Stimulated activated CD4-positive, alpha-beta T cell treated with anti-CD3 and anti-CD28 coated beads, Interleukin-1b, Interleukin-23, amount 100 ng/mL, for 4 hours (primary cell): ENCODE data around the gene NFAT5.
"Not testable (repeated sequence)": the region's sequence is repeated elsewhere in the genome, so short reads cannot be mapped to it uniquely, and the experiment has no call there.

Source experiments
- DNase-seq, 2 donors: peaks; one replicate each; pipeline ENCODE4 v3.0.0-alpha.2; 2020; ENCODE audit warnings: low read depth in 2 of 2

NFAT5 gene

GRCh38 chr16:69553332-69553731 lies 12.4 kb upstream of the NFAT5 start:
- DNase-seq, result no peak

- no peak for DNase-seq
Observed at GRCh38 chr16:69554495-69554894, 11.3 kb upstream of the NFAT5 start.

GRCh38 chr16:69555437-69555836 lies 10.3 kb upstream of the NFAT5 start:
- DNase-seq, result no peak

GRCh38 chr16:69555867-69556266 lies 9.9 kb upstream of the NFAT5 start:
- no peak for DNase-seq

GRCh38 chr16:69559164-69559563 lies 6.6 kb upstream of the NFAT5 start:
- no peak for DNase-seq

- not testable (repeated sequence) for DNase-seq
Observed at GRCh38 chr16:69561367-69561766, 4.4 kb upstream of the NFAT5 start.

GRCh38 chr16:69561901-69562300 lies 3.9 kb upstream of the NFAT5 start:
- DNase-seq, result no peak

GRCh38 chr16:69562813-69563212 lies 3.0 kb upstream of the NFAT5 start:
- DNase-seq, result no peak

- peak in 1 of 2 donors; percentile 48 for DNase-seq
Observed at GRCh38 chr16:69563605-69564580, 1.9 kb upstream of the NFAT5 start.

GRCh38 chr16:69564845-69565670 lies 708 bp upstream of the NFAT5 start:
- no peak for DNase-seq

GRCh38 chr16:69566240-69566980 lies 644 bp downstream of the NFAT5 start:
- DNase-seq, result no peak

- DNase-seq, result no peak
Observed at GRCh38 chr16:69566981-69567680, 1.4 kb downstream of the NFAT5 start.

- no peak for DNase-seq
Observed at GRCh38 chr16:69568676-69569075, 2.9 kb downstream of the NFAT5 start.

- DNase-seq, result not testable (repeated sequence)
Observed at GRCh38 chr16:69578771-69579170, 13.0 kb downstream of the NFAT5 start.

GRCh38 chr16:69579783-69580481 lies 14.2 kb downstream of the NFAT5 start:
- no peak for DNase-seq

- DNase-seq, result no peak
Observed at GRCh38 chr16:69581297-69581696, 15.5 kb downstream of the NFAT5 start.

GRCh38 chr16:69584493-69584892 lies 18.7 kb downstream of the NFAT5 start:
- not testable (repeated sequence) for DNase-seq

- no peak for DNase-seq
Observed at GRCh38 chr16:69589434-69590269, 23.9 kb downstream of the NFAT5 start.

GRCh38 chr16:69590590-69590989 lies 24.8 kb downstream of the NFAT5 start:
- DNase-seq, result no peak
